Muscle of back (tissue), 13 donors: Measurements from ENCODE around the gene ANKRD18A. TPM values are rescaled to one million over a fixed set of nuclear protein-coding genes. Genes with fewer than 3 reads are reported as not detected.

Source experiments
- DNase-seq, 3 donors: peaks; one replicate each; pipeline versions ENCODE4 v3.0.0 to v3.0.0-alpha.2; 2013
- long read RNA-seq, 9 donors: transcript quantifications; one replicate each; lab custom pipeline, GENCODE V29; 2026
- polyA plus RNA-seq, 10 donors: library from polyadenylated mRNA; unstranded; fragments of 120-200 nt; gene quantifications; one replicate each; pipeline ENCODE4 v1.2.1, GENCODE V29; 2013; ENCODE audit not compliant: insufficient read length in 10 of 10

The ANKRD18A gene
- polyA plus RNA-seq = under 1 TPM in 7 of 10 donors, not detected in 3; 0.09 to 0.57 (median 0.26) TPM
- long read RNA-seq, donor 1 = 0 reads
- long read RNA-seq, donor 2 = 0 reads
- long read RNA-seq, donor 3 = 0 reads
- long read RNA-seq, donor 4 = 0 reads
- long read RNA-seq, donor 5 = 0 reads
- long read RNA-seq, donor 6 = 0 reads
- long read RNA-seq, donor 7 = 0 reads
- long read RNA-seq, donor 8 = 0 reads
- long read RNA-seq, donor 9 = 0 reads

DNA sequence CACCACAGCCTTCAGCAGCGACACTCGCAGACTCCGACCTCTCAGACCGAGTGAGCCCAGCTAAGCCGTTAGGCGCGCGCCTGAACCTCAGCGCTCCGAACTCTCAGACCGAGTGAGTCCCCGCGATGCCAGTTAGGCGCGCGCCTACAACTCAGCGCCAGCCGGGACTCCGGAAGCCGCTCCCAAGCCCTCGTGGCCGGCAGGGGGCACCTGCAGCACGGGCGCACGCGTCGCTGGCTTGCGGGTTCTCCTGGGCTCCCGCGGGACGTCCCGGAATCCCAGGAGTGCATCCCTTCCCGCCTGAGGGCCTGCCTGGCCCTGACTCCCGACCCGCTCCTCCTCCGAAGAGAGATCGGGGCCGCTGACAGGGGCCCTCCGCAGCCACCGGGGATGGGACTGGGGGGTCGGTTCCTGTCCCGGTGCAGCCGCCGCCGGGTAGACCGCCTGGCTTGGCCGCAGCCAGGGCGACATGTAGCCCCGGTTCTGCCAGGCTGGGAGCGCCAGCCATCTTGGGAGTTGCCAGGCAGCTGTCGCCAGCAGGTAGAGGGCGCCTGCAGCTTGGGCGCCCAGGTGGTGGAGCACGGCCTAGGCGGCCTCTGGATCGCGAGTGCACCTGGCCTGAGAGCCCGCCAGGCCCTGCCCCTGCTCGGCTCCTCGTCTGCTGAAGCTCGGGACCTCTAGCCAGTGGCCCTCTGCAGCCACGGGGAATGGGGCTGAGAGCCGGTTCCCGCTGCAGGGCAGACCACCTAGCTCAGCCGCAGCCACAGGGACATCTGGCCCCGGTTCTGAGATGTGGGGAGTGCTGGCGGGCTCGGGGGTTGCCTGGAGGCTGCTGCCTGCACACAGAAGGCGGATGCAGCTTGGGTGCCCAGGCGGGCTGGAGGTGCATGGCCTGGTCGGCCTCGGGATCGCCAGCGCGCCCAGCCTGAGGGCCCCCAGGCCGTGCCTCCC lies at the start of gene ANKRD18A:
TSS of gene ANKRD18A (minus strand) at position 114 of the 951 bp plus-strand sequence. CDS start 311 bp downstream, outside the sequence.
- DNase-seq = peak; percentile 25 to 59 (median 37)

DNA sequence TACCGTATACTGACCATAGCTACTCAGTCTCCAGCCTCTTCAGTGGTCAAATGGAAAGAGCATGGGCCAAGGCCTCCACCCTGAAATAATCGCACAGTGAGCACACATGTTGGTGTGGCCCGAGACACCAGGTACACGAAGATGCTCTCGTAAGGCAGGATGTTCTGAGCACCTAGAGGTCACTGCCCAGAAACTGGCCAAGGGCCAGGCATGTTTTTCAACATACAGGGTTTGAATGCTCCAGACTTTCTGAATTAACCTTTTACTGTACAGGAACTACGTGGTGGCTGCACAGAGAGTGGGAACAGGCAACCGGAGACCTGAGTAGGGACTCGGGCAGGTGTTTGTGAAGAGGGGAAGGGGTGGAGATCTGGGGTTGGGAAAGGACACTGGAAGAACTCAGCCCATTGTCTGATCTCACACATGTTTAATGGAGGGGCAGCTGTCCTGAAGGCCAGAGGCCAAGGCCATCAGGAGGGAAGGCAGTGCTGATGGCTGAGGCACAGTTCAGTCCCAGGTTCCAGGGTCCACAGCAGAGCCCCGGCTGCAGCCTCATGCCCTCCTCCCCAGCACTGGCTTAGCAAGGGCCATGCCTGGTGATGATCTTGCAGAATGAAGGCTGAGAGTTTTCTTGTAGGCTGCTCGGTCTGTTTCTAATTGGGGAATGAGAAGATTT lies 48.5 kb upstream of the ANKRD18A start:
- no peak for DNase-seq

DNA sequence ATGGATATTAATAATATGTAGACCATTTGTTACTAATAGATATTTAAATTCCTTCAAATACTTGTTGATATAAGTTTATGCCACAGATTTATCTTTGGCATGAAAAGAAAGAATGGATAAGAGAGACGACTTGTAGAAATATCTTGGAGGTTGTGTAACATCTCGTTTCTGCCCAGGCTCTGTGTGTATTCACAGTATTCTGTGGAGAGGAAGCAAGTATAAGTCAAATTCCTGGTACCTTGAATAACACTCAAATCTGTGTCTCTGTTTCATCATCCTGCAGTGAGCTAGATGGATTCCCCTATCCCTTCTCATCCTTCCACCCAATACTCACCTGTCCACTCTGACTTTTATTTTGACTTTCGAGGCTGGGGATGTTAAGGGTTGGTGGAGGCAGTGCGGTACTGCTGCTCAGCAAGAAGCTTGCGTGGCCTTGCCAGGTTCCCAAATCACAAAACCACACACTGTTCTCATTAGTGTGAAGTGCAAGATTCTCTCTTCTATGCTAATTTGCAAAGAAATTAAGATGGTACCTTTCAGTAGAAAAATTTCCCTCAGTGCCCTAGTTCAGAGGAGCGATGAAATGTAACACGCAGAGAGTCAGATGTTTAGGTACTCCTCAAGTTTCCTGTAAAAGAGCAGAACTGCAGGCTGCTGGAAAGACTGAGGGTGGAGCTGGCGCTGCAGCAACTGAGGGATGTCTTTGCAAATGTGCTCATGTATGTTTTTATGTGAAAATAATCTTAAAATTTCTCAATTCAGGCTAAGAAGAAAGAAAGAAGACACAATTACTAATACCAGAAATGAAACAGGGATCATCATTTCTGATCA lies 42.6 kb upstream of the ANKRD18A start:
- peak in 1 of 3 donors; percentile 48 for DNase-seq

DNA sequence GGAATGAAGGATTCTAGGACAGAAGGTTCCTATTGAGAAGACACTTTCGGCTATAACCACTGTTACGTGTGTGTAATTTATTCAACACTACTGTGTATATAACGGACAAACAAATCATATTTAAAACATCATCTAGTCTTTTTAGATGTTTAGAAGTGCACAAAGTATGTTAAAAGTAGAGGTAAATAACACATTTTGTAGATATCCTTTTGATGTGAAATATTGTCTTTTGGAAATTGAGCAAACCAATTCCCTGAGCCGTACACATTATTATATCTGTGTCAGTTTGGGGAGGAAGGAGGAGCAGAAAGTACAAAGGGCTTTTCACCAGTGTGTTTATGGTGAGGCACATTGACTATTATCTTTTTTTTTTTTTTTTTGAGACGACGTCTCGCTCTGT lies 39.1 kb upstream of the ANKRD18A start:
- no peak for DNase-seq

DNA sequence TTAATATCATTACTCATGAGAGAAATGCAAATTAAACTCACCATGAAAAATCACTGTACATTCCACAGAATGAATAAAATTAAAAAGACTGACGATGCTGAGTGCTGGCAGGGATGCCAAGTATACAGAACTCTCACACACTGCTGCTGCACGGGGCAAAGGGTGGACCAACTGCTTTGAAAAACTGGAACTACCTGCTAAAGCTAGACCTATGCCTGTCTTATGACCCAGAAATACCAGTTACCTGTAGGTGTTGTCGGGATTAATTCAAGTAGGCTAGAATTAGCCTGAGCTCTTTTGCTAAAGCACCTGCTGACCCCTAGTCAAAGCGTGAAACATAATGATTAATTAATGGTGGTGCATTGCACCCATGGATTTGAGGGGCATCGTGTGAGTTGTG lies 36.5 kb upstream of the ANKRD18A start:
- DNase-seq = no peak

DNA sequence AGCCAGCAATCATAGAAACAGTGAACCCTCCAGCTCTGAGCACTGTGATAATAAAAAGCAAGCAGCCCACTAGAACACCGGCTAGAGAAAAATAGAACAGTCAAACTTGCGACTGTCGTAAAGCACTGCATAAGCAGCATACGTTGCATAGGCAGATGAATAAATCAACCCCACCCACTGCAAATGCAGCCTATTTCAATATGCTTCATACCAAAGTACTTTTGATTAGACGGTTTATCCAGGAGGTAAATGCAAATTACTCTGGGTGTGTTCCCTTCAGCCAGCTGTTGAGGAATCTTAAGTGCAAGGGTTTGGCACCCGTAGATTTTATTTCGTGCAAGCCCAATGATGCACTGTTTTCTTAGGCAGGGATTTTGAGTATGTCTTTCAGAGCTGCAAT lies 32.1 kb upstream of the ANKRD18A start:
- no peak for DNase-seq

DNA sequence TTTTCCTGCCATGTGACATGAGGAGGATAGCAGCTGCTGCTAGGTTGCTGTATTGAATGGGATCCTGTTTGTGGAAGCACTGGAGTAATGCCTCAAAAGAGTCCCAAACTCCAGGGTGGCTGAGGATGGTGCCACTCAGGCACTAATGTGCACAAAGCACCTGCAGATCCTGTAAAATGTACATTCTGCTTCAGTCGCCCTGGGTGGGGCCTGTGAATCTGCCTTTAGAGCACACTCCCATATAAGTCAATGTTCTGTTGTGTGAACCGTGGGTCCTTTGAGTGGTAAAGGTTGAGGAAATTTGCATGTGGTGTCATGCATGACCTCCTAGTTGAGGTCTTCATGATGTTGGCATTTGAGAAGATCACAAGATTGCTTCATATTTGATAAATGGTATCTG lies 31.6 kb upstream of the ANKRD18A start:
- DNase-seq = no peak

DNA sequence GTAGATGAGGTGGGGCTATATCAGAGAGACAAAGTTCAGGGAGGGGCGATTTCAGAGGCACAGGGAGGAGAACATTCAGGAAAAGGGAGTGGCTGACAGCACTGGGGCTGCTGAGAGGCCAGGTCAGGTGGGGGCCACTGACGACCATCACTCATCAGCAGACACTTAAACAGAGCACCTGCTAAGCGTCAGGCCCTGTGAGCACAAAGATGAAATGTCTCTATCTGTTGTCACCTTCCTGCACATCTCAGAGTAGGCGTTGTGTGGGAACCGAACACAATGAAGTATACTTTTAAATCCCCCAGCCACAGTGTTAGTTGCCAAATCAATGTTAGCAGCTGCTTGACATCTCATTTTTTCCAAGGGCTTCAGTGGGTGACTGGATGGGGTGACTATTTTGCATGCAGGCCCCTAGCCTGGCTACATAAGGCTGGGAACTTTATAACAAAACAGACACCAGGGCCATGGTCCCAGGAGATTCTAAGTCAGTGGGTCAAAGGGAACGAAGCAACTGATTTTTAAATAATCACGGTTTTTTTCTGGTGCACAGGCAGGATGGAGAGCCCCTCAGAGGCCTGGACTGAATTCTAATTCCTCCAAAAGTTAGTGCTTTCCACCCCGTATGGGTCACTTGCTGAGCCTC lies 31.1 kb upstream of the ANKRD18A start:
- DNase-seq = no peak

DNA sequence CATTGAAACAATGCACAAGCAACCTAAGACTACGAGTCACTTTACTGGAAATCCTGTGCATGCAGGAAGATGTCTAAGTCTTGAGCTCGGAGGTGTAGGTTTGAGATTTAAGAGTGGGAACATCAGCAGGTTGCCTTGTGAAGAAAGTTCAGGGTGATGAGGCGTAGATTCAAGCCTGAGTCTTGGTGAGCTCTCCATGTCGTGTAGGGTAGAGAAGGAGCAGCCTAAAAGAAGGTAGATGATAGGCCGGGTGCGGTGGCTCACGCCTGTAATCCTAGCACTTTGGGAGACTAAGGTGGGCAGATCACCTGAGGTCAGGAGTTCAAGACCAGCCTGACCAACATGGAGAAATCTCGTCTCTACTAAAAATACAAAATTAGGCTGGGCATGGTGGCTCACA lies 30.2 kb upstream of the ANKRD18A start:
- no peak for DNase-seq

DNA sequence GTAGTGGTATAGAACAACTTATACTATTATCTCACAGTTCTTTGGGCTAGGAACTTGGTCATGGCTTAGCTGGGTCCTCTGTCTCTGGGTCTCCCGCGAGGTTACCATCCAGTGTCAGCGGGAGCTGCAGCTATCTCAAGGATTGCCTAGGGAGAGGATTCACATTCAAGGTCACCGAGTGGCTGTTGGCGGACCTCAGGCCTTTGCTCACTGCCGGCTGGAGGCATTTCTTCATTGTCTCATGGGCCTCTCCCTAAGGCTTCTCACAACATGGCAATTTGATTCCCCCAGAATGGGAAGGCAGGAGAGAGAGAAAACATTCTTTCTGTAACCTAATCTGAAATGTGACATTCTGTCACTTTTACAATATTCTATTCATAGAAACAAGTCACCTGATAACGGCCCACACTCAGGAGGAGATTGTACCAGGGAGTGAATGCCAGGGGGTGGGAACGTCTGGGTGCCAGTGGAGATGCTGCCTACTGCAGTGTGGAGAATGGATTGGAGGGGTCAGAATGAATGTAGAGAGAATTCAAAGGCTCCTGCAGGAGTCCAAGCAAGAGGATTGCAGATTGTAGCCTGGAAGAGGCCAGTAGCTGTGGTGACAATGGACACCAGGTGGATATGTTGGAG lies 29.5 kb upstream of the ANKRD18A start:
- DNase-seq = no peak

DNA sequence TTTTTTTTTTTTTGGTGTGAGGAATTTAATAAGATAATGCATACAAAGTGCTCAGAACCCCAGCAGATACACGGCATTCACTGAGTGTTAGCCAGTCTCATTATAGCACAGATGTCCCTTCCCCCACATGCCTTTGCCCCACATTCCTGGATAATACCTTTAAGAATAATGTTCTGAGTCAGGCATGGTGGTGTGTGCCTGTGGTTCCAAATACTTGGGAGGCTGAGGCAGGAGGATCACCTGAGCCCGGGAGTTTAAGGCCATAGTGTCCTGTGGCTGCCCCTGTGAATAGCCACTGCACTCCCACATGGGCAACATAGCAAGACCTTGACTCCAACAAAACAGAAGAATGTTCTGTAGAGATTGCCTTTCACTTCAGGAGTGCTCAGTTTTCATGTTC lies 24.2 kb upstream of the ANKRD18A start:
- no peak for DNase-seq

DNA sequence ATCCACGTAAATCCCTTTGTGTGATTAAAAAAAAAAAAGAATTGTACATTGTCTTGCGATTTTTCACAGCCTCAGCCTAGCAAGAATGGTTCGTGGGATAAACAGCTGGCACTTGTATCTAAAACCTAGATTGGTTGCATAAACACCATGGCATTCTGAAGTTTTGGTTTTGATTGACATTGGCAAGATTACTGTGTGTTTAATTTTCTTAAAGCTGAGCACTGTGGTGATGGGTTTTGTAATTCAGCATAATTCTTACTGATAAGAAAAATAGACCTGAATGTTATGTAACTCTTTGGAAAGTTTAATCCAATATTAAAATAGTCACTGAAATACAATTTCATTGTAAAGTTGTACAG lies 23.4 kb upstream of the ANKRD18A start:
- no peak for DNase-seq

DNA sequence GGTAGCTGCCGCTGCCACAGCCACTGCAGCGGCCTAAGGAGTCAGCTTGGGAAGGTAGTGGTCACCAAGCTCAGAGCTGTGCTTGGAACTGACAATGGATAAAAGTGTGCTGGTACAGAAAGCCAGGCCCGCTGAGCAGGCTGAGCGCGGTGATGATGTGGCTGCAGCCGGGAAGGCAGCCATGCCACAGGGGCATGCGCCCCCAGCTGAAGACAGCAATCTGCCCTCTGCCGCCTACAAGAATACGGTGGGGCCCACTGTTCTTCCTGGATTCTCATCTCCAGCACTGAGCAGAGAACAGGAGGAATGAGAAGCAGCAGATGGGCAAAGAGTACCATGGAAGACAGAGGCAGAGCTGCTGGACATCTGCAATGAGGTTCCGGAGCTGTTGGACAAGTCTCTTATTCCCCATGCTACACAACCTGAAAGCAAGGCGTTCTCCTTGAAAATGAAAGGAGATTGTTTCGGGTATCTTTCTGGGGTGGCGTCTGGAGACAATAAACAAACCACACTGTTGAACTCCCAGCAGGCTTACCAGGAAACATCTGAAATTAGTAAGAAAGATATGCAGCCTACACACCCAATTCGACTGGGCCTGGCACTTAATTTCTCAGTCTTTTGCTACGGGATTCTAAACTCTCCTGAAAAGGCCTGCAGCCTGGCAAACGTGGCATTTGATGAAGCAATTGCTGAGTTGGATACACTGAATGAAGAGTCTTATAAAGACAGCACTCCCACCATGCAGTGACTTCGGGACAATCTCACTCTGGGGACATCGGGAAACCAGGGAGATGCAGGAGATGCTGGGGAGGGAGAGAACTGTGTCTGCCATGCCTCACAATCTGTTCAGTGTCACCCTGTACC lies 22.8 kb upstream of the ANKRD18A start:
- DNase-seq = no peak

DNA sequence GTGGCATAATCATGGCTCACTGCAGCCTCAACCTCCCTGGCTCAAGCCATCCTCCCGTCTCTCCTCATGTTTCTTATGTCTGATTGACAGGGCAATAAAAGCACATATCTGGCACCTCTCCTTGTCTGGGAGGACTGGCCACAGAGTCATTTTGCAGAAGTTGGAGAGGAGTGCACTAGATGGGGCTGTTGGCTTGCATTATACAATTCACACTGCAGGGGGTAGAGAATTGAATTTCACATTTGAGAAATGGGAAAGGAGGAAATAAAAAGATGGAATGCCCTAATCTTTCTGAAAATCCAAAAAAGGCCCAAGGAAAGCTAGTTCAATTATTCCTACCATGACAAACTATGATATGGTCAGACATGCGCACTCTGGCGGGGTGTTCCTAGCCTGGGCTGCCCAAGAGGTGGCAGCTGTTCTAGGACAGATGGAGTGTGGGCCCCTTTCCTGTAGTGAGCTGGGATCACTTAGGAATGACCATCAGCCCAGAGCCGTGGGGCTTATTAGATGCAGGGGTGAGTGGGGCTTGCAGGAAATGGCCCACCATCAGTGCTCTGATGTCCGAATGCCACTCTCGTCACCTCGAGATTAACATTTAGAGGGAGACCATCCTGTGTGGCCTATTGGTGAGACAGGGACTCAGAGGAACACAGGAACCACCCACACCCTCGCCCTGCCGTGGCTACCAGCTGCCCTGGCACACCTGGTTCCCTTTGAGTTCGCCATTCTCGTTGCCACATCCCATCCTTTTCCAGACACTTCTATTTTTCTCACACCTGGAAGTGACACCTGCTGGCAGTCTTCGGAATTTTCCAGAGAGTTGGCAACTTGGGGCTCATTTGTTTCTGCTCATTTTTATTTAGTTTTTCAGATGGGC lies 21.8 kb upstream of the ANKRD18A start:
- DNase-seq = peak; percentile 18 to 55 (median 49)

DNA sequence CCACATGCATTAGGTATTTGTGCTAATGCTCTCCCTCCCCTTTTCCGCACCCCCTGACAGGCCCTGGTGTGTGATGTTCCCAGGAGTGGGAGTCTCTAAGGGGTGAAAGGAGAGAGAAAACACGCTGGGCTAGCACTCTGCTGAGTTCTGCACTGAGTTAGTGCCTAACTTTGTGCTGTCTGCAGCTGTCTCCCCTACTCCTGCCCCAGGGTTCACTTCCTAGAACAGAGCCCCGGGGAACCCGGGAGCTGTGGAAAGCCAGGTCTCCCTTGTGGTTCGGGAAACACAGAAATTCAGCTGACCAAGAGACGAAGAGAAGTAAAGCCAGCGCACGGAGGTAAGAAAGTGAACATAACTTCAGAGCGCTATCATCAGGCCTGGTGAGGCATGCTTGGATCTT lies 20.7 kb upstream of the ANKRD18A start:
- DNase-seq = no peak

DNA sequence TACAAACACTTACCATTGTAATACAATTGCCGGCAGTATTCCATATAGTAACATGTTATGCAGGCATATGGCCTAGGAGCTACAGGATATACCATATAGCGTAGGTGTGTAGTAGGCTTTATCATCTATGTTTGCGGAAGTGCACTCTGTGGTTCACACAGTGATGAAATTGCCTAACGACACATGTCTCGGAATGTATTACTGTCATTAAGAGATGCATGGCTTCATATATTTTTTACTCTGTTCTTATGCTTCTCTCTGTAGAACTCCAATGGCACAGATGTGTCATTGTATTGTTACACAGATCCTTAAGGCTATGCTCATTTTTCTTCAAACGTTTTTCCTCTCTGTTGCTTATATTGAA lies 19.2 kb upstream of the ANKRD18A start:
- no peak for DNase-seq

DNA sequence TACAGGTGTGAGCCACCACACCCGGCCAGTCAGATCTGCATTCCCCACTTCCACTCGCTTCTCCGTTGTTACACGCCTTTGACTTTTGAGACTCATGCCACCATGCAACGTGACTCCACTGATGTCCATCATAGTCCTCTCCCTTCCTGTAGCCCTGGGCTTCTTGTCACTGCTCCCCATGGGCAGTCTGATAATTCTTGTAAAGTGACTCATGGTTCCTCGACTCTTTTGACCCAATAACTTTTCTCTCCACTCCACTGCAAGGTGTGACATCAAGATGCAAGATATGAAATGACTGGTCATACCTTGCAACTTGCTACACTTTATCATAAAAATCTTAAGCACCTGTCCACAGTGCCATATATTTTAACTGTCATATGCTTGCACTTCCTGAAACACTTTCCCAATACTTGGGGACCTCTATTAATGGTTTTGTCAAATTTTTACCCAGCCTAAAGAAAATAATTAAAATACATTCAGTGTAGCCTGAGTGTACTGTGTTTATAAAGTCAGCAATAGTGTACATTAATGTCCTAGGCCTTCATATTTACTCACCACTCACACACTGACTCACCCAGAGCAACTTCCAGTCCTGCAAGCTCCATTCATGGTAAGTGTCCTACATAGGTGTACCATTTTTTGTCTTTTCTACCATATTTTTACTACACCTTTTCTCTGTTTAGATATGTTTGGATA lies 18.6 kb upstream of the ANKRD18A start:
- no peak for DNase-seq

DNA sequence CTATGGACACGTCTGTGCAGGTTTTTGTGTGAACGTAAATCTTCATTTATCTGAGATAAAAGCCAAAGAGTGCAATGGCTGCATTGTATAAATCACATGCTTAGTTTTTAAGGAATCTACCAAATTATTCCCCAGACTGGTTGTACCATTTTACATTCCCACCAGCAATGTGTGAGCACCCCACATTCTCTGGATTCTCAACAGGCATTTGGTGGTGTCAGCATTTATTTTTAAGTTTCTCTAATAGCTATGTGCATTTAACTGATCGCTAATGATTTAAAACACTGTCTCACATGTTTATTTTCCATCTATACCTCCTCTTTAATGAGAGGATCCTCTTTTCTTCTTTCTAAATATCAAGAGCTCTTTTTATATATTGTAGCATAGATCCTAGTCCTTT lies 13.9 kb upstream of the ANKRD18A start:
- DNase-seq = no peak
